GM12891 (cell line): Measurements from ENCODE around the gene ZNF664.

Experiments
- DNase-seq: peaks from one replicate; pipeline ENCODE4 v3.0.0; 2011; ENCODE audit warnings: low spot score; ENCODE audit not compliant: insufficient read length
- FAIRE-seq: peaks from 2 replicates; lab custom pipeline; 2011; peaks lifted over from hg19 to GRCh38; lab: Jason Lieb, UNC
- PAX5 ChIP-seq: IDR thresholded peaks from 2 replicates; pipeline ENCODE4 v1.6.1; 2011; ENCODE audit warnings: low read length, moderate library complexity, mild to moderate bottlenecking; ENCODE audit not compliant: insufficient read depth, severe bottlenecking
- POLR2A ChIP-seq: IDR thresholded peaks from 2 replicates; pipeline ENCODE4 v1.6.1; 2011; ENCODE audit warnings: low read depth, low read length, control low read depth
- POLR2AphosphoS5 ChIP-seq: IDR thresholded peaks from 2 replicates; pipeline ENCODE4 v1.6.1; 2011; ENCODE audit warnings: low read depth, low read length, control low read depth
- POU2F2 ChIP-seq: IDR thresholded peaks from 2 replicates; pipeline ENCODE4 v1.6.1; 2011; ENCODE audit warnings: low read depth, mild to moderate bottlenecking, control low read depth, low read length, moderate library complexity
- SPI1 ChIP-seq: IDR thresholded peaks from 2 replicates; pipeline ENCODE4 v1.6.1; 2011; ENCODE audit warnings: low read depth, low read length, control low read depth
- TAF1 ChIP-seq: IDR thresholded peaks from 2 replicates; pipeline ENCODE4 v1.6.1; 2011; ENCODE audit warnings: low read depth, low read length, control low read depth

ZNF664 gene

GRCh38 chr12:124007826-124008570 is 35.0 kb downstream of the ZNF664 start:
- no peak for TF ChIP-seq SPI1
- no peak for TF ChIP-seq POLR2AphosphoS5
- FAIRE-seq = peak; percentile 79
- no peak for DNase-seq

- FAIRE-seq = no peak
- no peak for DNase-seq
- no peak for TF ChIP-seq SPI1
- no peak for TF ChIP-seq PAX5
- no peak for TF ChIP-seq TAF1
- no peak for TF ChIP-seq POLR2A
- no peak for TF ChIP-seq POU2F2
- no peak for TF ChIP-seq POLR2AphosphoS5
Measured at GRCh38 chr12:124008595-124008994, 35.6 kb downstream of the ZNF664 start.

GRCh38 chr12:124009781-124010180 is 36.8 kb downstream of the ZNF664 start:
- DNase-seq (no peak), FAIRE-seq (no peak)
- no peak for TF ChIP-seq TAF1
- no peak for TF ChIP-seq PAX5
- TF ChIP-seq POU2F2 = no peak
- TF ChIP-seq POLR2A = no peak
- TF ChIP-seq POLR2AphosphoS5 = no peak
- TF ChIP-seq SPI1 = no peak

GRCh38 chr12:124010687-124011086 is 37.7 kb downstream of the ZNF664 start:
- DNase-seq (no peak), FAIRE-seq (no peak)
- TF ChIP-seq POLR2AphosphoS5 = no peak
- TF ChIP-seq SPI1 = no peak
- no peak for TF ChIP-seq TAF1
- TF ChIP-seq PAX5 = no peak
- TF ChIP-seq POLR2A = no peak
- no peak for TF ChIP-seq POU2F2

- TF ChIP-seq SPI1 = no peak
- TF ChIP-seq POU2F2 = no peak
- TF ChIP-seq POLR2A = no peak
- no peak for TF ChIP-seq PAX5
- FAIRE-seq (no peak), DNase-seq (no peak)
Measured at GRCh38 chr12:124011435-124012115, 38.6 kb downstream of the ZNF664 start.

GRCh38 chr12:124013073-124013472 is 40.1 kb downstream of the ZNF664 start:
- no peak for TF ChIP-seq TAF1
- TF ChIP-seq SPI1 = no peak
- TF ChIP-seq PAX5 = no peak
- no peak for TF ChIP-seq POLR2A
- TF ChIP-seq POLR2AphosphoS5 = no peak
- no peak for TF ChIP-seq POU2F2
- DNase-seq = no peak
- FAIRE-seq = no peak

DNA sequence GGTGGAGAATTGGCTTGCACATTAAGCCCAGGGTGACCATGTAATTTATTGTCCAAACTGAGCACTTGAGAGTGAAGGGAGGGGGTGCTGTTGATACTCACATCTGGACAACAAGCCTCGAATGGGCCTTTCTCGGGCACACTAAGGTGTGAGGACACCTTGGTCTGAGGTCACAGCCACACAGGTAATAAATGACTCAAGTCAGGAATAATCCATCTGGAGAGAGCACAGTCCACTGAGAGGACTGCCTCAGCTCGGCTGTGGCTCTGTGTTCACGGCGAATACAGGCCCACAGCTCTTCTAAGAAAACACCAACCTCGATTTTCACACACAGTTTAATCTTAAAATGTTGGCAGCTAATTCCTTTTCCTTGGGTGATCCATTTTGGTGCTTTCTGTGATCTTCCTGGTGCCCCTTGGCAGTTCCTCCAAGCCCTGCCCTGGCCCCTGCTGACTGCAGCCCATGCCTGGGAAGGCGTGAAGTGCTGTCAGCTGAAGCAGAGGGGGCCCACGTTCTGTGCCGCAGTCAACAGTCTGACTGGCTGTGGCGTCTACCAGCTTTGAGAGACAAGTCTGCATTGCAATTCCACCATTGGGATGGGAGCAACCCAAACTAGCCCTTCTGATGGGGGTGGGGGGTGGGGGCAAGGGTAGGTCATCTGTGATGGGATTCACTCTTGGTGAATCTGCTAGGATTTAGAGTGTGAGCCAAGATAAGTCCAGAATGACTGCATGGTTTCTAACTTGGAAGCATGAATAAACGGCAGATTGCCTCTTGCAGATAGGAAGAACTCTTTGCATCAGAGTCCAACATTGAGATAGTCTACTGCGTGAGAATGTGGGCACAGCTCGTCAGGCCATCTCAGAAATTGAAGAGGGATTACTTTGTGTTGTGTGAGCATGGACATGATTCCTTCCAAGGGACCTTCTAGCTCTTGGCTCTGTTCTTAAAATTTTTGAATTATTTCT is 42.8 kb downstream of the ZNF664 start:
- FAIRE-seq (no peak), DNase-seq (no peak)
- TF ChIP-seq TAF1 (no peak), POLR2AphosphoS5 (no peak)

DNA sequence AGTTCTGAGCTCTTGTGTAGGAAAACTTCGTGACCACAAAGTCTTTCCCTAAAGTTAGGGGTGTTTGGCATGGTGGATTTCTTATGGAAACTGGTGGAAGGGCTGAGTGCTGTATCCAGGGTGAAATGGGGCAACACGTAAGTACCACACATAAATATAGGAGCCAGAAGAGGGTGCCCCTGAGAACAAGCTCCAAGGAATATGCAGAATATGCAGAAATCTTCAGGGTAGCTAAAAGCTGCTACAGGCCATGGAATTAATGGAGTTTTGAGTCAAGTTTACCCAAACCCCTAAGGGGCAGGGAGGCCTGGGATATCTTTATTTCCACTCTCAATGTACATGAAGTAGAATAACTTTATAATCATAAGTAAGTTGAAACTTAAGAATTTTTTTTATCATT is 44.0 kb downstream of the ZNF664 start:
- FAIRE-seq = no peak
- TF ChIP-seq TAF1 (no peak), POLR2A (no peak), POU2F2 (no peak), POLR2AphosphoS5 (no peak), SPI1 (no peak), PAX5 (no peak)
- no peak for DNase-seq

- no peak for DNase-seq
- no peak for FAIRE-seq
Measured at GRCh38 chr12:124018539-124018938, 45.5 kb downstream of the ZNF664 start.

DNA sequence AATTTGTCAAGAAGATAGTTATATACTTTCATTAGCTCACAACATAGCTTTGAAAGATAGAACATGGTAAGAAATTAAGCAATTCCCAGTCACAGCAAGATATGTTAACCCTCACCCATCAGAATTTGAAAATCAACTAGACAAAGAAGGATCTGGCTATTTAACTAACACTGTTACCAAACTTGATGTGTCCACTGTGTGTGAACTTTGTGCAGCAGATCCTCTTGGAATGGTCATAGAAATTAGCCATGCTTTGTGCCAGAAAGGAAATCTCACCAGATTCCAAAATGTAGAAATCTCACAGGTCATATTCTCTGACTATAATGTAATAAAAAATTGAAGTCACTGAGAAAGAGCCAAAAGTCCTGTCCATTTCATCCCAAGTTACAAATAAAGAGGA is 46.1 kb downstream of the ZNF664 start:
- no peak for FAIRE-seq
- DNase-seq = no peak
- TF ChIP-seq PAX5 (no peak), TAF1 (no peak), POU2F2 (no peak), SPI1 (no peak), POLR2A (no peak), POLR2AphosphoS5 (no peak)

More at GRCh38 chr12:124018539-124018938, 45.5 kb downstream of the ZNF664 start:
- TF ChIP-seq POLR2AphosphoS5 = no peak
- TF ChIP-seq POLR2A = no peak
- TF ChIP-seq SPI1 = no peak
- no peak for TF ChIP-seq PAX5
- TF ChIP-seq TAF1 = no peak
- no peak for TF ChIP-seq POU2F2
